SU-DHL-6 (cell line): ENCODE data around the gene BOD1.

Experiments used
- H2AFZ ChIP-seq: fragments of 200-600 bp; sonication (generic); 2 replicates; pipeline ENCODE4 v1.6.1; 2014; ENCODE audit warnings: low read depth, mild to moderate bottlenecking, moderate library complexity, mixed read lengths, antibody characterized with exemption, low read length; ENCODE audit not compliant: severe bottlenecking
- H3F3A ChIP-seq: fragments of 200-600 bp; shearing (Covaris generic); 2 replicates; pipeline ENCODE4 v1.6.0; 2016; ENCODE audit warnings: antibody characterized with exemption, mild to moderate bottlenecking; ENCODE audit not compliant: insufficient read depth
- H3K27ac ChIP-seq: fragments of 200-600 bp; sonication (generic); 2 replicates; pipeline ENCODE4 v1.5.1; 2016; ENCODE audit warnings: low read depth, mild to moderate bottlenecking, low read length, moderate library complexity, mixed read lengths
- H3K27me3 ChIP-seq: fragments of 200-600 bp; sonication (generic), shearing (Covaris generic); 2 replicates; pipeline ENCODE4 v1.6.0; 2014; ENCODE audit warnings: mild to moderate bottlenecking, low read length
- H3K36me3 ChIP-seq: fragments of 200-600 bp; sonication (generic); 2 replicates; pipeline ENCODE4 v1.6.1; 2014; ENCODE audit warnings: mild to moderate bottlenecking, low read length, mixed read lengths
- H3K4me2 ChIP-seq: fragments of 300-600, 200-600 bp; shearing (Covaris generic), sonication (generic); 2 replicates; pipeline ENCODE4 v1.6.0; 2014; ENCODE audit warnings: low read length, low read depth, mild to moderate bottlenecking; ENCODE audit not compliant: poor library complexity, severe bottlenecking
- H3K4me3 ChIP-seq: fragments of 200-600 bp; sonication (generic); 2 replicates; pipeline ENCODE4 v1.5.1; 2014; ENCODE audit warnings: antibody characterized with exemption, low read length, mild to moderate bottlenecking, mixed read lengths; ENCODE audit not compliant: insufficient read depth, poor library complexity, severe bottlenecking
- H3K79me2 ChIP-seq: fragments of 200-600 bp; sonication (generic); 2 replicates; pipeline ENCODE4 v1.6.1; 2014; ENCODE audit warnings: mild to moderate bottlenecking, low read length, moderate library complexity; ENCODE audit not compliant: insufficient read depth
- H3K9ac ChIP-seq: fragments of 200-600 bp; sonication (generic); 2 replicates; pipeline ENCODE4 v1.7.0; 2014; ENCODE audit warnings: mild to moderate bottlenecking, low read length
- H3K9me2 ChIP-seq: fragments of 200-600 bp; sonication (generic); replicated peaks from 2 replicates; pipeline ENCODE4 v1.6.1; 2014; ENCODE audit warnings: low read length; ENCODE audit not compliant: insufficient read depth
- H3K9me3 ChIP-seq: fragments of 200-600 bp; sonication (generic); 2 replicates; pipeline ENCODE4 v1.6.1; 2014; ENCODE audit warnings: low read length, mixed read lengths; ENCODE audit not compliant: insufficient read depth
- H4K20me1 ChIP-seq: fragments of 200-600 bp; sonication (generic); 2 replicates; pipeline ENCODE4 v1.6.1; 2014; ENCODE audit warnings: low read depth, mild to moderate bottlenecking, antibody characterized with exemption, low read length, moderate library complexity, mixed read lengths
- EZH2phosphoT487 ChIP-seq: fragments of 200-600 bp; sonication (generic), shearing (Covaris generic); conservative IDR thresholded peaks from 2 replicates; pipeline ENCODE4 v1.6.1; 2018; ENCODE audit warnings: mild to moderate bottlenecking, antibody characterized with exemption, low read length, moderate library complexity, mixed read lengths
- TF ChIP-seq, protein P1 (sequence below): fragments of 200-600 bp; sonication (generic); IDR thresholded peaks from one replicate; pipeline ENCODE4 v1.5.1; 2017; ENCODE audit warnings: antibody characterized with exemption, mild to moderate bottlenecking, low read length, moderate library complexity; ENCODE audit not compliant: insufficient read depth, poor library complexity, severe bottlenecking

BOD1 gene

DNA sequence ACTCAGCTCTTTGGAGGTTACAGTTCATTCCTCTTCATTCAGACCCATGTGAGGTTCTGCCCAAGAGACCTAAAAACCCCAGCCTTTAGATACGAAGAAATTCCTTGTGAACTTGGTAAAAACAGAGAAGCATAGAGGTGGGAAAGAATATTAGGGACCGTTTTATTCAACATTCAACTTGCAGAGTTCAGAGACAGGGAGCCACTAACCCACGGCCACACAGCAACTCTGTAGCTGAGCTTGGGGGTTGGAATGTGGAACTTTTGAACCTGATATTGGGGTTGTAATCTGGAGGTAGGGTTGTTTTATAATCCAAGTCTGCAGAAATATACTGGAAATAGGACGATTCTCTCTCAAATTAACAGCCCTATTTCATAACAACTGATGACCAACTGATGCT is 10.8 kb upstream of the BOD1 start:
- Histone ChIP-seq H3K4me3 (no peak overlapping the region), H2AFZ (no peak overlapping the region), H3F3A (no peaks in the 10 kb centered on the region), H3K9me3 (no peaks in the 10 kb centered on the region), H3K36me3 (no peaks in the 10 kb centered on the region), H3K4me2 (no peak overlapping the region), H3K79me2 (no peaks in the 10 kb centered on the region), H4K20me1 (no peaks in the 10 kb centered on the region), H3K27me3 (no peaks in the 10 kb centered on the region), H3K9ac (no peak overlapping the region), H3K9me2 (no peaks in the 10 kb centered on the region), H3K27ac (no peak overlapping the region)
- no peak for TF ChIP-seq EZH2phosphoT487
- TF ChIP-seq, protein P1, sequence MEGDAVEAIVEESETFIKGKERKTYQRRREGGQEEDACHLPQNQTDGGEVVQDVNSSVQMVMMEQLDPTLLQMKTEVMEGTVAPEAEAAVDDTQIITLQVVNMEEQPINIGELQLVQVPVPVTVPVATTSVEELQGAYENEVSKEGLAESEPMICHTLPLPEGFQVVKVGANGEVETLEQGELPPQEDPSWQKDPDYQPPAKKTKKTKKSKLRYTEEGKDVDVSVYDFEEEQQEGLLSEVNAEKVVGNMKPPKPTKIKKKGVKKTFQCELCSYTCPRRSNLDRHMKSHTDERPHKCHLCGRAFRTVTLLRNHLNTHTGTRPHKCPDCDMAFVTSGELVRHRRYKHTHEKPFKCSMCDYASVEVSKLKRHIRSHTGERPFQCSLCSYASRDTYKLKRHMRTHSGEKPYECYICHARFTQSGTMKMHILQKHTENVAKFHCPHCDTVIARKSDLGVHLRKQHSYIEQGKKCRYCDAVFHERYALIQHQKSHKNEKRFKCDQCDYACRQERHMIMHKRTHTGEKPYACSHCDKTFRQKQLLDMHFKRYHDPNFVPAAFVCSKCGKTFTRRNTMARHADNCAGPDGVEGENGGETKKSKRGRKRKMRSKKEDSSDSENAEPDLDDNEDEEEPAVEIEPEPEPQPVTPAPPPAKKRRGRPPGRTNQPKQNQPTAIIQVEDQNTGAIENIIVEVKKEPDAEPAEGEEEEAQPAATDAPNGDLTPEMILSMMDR: no peak

DNA sequence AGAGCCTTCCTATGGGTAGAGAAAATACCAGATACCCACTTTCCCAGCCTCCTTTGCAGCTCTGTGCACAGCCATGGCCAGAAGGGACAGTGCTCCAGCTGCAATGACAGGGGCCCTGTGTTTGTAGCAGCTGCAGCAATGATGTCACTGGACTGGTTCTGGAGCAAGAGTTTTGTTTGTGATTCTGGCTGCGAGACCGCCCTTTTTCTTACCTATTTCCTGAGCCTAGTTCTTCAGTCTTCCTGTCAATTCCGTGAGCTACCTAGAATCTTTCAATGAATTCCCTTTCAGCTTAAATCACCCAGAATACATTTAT is 10.0 kb upstream of the BOD1 start:
- Histone ChIP-seq H2AFZ (no peak overlapping the region), H4K20me1 (no peaks in the 10 kb centered on the region), H3K9ac (no peak overlapping the region), H3K36me3 (no peaks in the 10 kb centered on the region), H3K27ac (no peak overlapping the region), H3K79me2 (no peaks in the 10 kb centered on the region), H3K27me3 (no peaks in the 10 kb centered on the region), H3F3A (no peaks in the 10 kb centered on the region), H3K9me3 (no peaks in the 10 kb centered on the region), H3K4me2 (no peak overlapping the region), H3K9me2 (no peaks in the 10 kb centered on the region), H3K4me3 (no peak overlapping the region)
- TF ChIP-seq, protein P1: no peak
- TF ChIP-seq EZH2phosphoT487: no peak

- no peaks in the 10 kb centered on the region for H3K9me2 ChIP-seq
- no peaks in the 10 kb centered on the region for H3K9me3 ChIP-seq
- no peak overlapping the region for H3K4me3 ChIP-seq
- H3K27me3 ChIP-seq: no peaks in the 10 kb centered on the region
- no peak overlapping the region for H3K27ac ChIP-seq
- no peaks in the 10 kb centered on the region for H3K36me3 ChIP-seq
- H4K20me1 ChIP-seq: no peaks in the 10 kb centered on the region
- H3F3A ChIP-seq: no peaks in the 10 kb centered on the region
- no peak overlapping the region for H2AFZ ChIP-seq
- no peak overlapping the region for H3K9ac ChIP-seq
- TF ChIP-seq EZH2phosphoT487: no peak
- TF ChIP-seq, protein P1: peak; percentile 21
- no peaks in the 10 kb centered on the region for H3K79me2 ChIP-seq
- no peak overlapping the region for H3K4me2 ChIP-seq
Measured at GRCh38 chr5:173625673-173626504, 9.4 kb upstream of the BOD1 start.
